T-cell (primary cell): ENCODE measurements around the gene SIL1. TPM values are rescaled to one million over a fixed set of nuclear protein-coding genes. Genes with fewer than 3 reads are reported as not detected.
"Not testable (repeated sequence)": the region's sequence is repeated elsewhere in the genome, so short reads cannot be mapped to it uniquely, and the experiment has no call there.

Source experiments
- ATAC-seq, 4 experiments: fragments of 200-7000 bp in 3 of 4; fragments of 150-1000 bp in 1 of 4; cut with Tn5 transposase; replicated peaks in 1 of 4; 1 replicate in 3 of 4; 2 replicates in 1 of 4; pipeline ENCODE4 v1.10.0; 2021; ENCODE audit warnings: moderate library complexity in 3 of 4, mild to moderate bottlenecking in 2 of 4, moderate number of reproducible peaks in 1 of 4
- CTCF ChIA-PET, 2 donors: fragments of 300-600 bp; sonication (Branson Sonifier 250); formaldehyde crosslinking; loops; one replicate each; lab custom pipeline; 2022; ENCODE audit warnings: antibody characterized with exemption in 2 of 2; lab: Charles Lee
- POLR2A ChIA-PET, 2 donors: fragments of 300-600 bp; sonication (Branson Sonifier 250); formaldehyde crosslinking; loops; one replicate each; lab custom pipeline; 2022; ENCODE audit warnings: antibody characterized with exemption in 2 of 2; lab: Charles Lee
- DNase-seq, 35 experiments: peaks; one replicate each; pipeline versions ENCODE4 v3.0.0 to v3.0.0-alpha.2; 2013 to 2023
- H3K27ac ChIP-seq: one replicate; pipeline ENCODE4 v1.5.1; 2013; ENCODE audit warnings: low read length
- H3K27me3 ChIP-seq, 2 experiments: replicated peaks in 1 of 2; 1 replicate in 1 of 2; 2 replicates in 1 of 2; pipeline versions ENCODE4 v1.6.1 to v1.7.0; 2013; ENCODE audit warnings: low read length in 1 of 2, mixed read lengths in 1 of 2; ENCODE audit not compliant: control insufficient read depth in 2 of 2, insufficient read depth in 2 of 2; ENCODE audit errors: extremely low read depth in 1 of 2
- H3K36me3 ChIP-seq, 2 donors: 1 replicate in 1 of 2; 2 replicates in 1 of 2; pipeline versions ENCODE4 v1.6.1 to v1.7.0; 2013; ENCODE audit warnings: low read length in 1 of 2; ENCODE audit not compliant: control insufficient read depth in 2 of 2, insufficient read depth in 1 of 2; ENCODE audit errors: extremely low read depth in 1 of 2
- H3K4me1 ChIP-seq, 2 experiments: 1 replicate in 1 of 2; 2 replicates in 1 of 2; pipeline versions ENCODE4 v1.6.1 to v1.7.0; 2013; ENCODE audit warnings: low read length in 2 of 2, mixed read lengths in 1 of 2; ENCODE audit not compliant: insufficient read depth in 2 of 2, control insufficient read depth in 1 of 2; ENCODE audit errors: extremely low read depth in 1 of 2
- H3K4me3 ChIP-seq, 2 donors: 1 replicate in 1 of 2; 2 replicates in 1 of 2; pipeline versions ENCODE4 v1.5.1 to v1.7.0; 2013; ENCODE audit warnings: mild to moderate bottlenecking in 2 of 2, low read length in 1 of 2, moderate library complexity in 1 of 2; ENCODE audit not compliant: control insufficient read depth in 1 of 2; ENCODE audit errors: extremely low read depth in 1 of 2
- H3K9me3 ChIP-seq: 2 replicates; pipeline ENCODE4 v1.7.0; 2013
- H3K27ac Mint-ChIP-seq, 2 donors: one replicate each; pipeline ENCODE4 v1.8.0; 2020 to 2021; ENCODE audit warnings: mild to moderate bottlenecking in 2 of 2, mixed read lengths in 2 of 2
- H3K27me3 Mint-ChIP-seq, 2 donors: one replicate each; pipeline ENCODE4 v1.8.0; 2021 to 2022; ENCODE audit warnings: mixed read lengths in 2 of 2
- H3K36me3 Mint-ChIP-seq: one replicate; pipeline ENCODE4 v1.8.0; 2021; ENCODE audit warnings: mixed read lengths
- H3K4me1 Mint-ChIP-seq, 3 donors: one replicate each; pipeline ENCODE4 v1.8.0; 2020 to 2022; ENCODE audit warnings: mixed read lengths in 3 of 3, mild to moderate bottlenecking in 1 of 3
- H3K4me3 Mint-ChIP-seq, 3 donors: one replicate each; pipeline ENCODE4 v1.8.0; 2020 to 2022; ENCODE audit warnings: mild to moderate bottlenecking in 3 of 3, mixed read lengths in 3 of 3, moderate library complexity in 3 of 3
- H3K9me3 Mint-ChIP-seq, 3 donors: one replicate each; pipeline ENCODE4 v1.8.0; 2020 to 2022; ENCODE audit warnings: mixed read lengths in 3 of 3
- WGBS: methylation state at CpG from one replicate; pipeline ENCODE4 v1.1.5; 2013; ENCODE audit warnings: missing lambda C conversion rate; ENCODE audit not compliant: insufficient coverage; 5-methylcytosine and 5-hydroxymethylcytosine counted together
- total RNA-seq, 35 experiments: library from RNA in 6 of 35; stranded (reverse) in 6 of 35; fragments of 120-200 nt in 1 of 35; gene quantifications; one replicate each; pipeline versions ENCODE4 v1.2.1 to v1.2.4 and lab custom pipeline; 2013 to 2026

The SIL1 gene
- total RNA-seq, 5 donors from 2014 or later (not counting 1 experiment from before 2014, with no cell fraction given), result 14.2 to 16.5 (median 15.8) TPM

- ChIA-PET POLR2A (no interaction called here), CTCF (no interaction called here)
- H3K27ac Mint-ChIP-seq, result no peak overlapping the region
- Histone ChIP-seq H3K27me3 (no peaks in the 10 kb centered on the region), H3K4me3 (no peak overlapping the region), H3K27ac (no peak overlapping the region), H3K36me3 (no peaks in the 10 kb centered on the region), H3K4me1 (no peaks in the 10 kb centered on the region), H3K9me3 (no peaks in the 10 kb centered on the region)
- no peaks in the 10 kb centered on the region for H3K9me3 Mint-ChIP-seq
- H3K4me3 Mint-ChIP-seq, result no peak overlapping the region
- ATAC-seq (no peak), DNase-seq (no peak)
- WGBS, result 100% methylated on average over 1 of the region's 4 CpGs
- peaks cover 24% of the 10 kb centered on the region for H3K36me3 Mint-ChIP-seq
- H3K27me3 Mint-ChIP-seq, result no peaks in the 10 kb centered on the region
- no peaks in the 10 kb centered on the region for H3K4me1 Mint-ChIP-seq
Measured at GRCh38 chr5:139061856-139062255, 136.3 kb downstream of the SIL1 start.

- Histone ChIP-seq H3K9me3 (no peaks in the 10 kb centered on the region), H3K27ac (no peak overlapping the region), H3K4me1 (no peaks in the 10 kb centered on the region), H3K27me3 (no peaks in the 10 kb centered on the region), H3K4me3 (no peak overlapping the region), H3K36me3 (no peaks in the 10 kb centered on the region)
- H3K36me3 Mint-ChIP-seq, result peaks cover 21% of the 10 kb centered on the region
- ChIA-PET CTCF (no interaction called here), POLR2A (no interaction called here)
- no peaks in the 10 kb centered on the region for H3K9me3 Mint-ChIP-seq
- DNase-seq (no peak), ATAC-seq (no peak)
- H3K27me3 Mint-ChIP-seq, result no peaks in the 10 kb centered on the region
- no peaks in the 10 kb centered on the region for H3K4me1 Mint-ChIP-seq
- WGBS, result 93% methylated on average over 4 of the region's 5 CpGs
- H3K4me3 Mint-ChIP-seq, result no peak overlapping the region
- no peak overlapping the region for H3K27ac Mint-ChIP-seq
Measured at GRCh38 chr5:139061274-139061673, 136.9 kb downstream of the SIL1 start.

- Histone ChIP-seq H3K4me3 (no peak overlapping the region), H3K36me3 (no peaks in the 10 kb centered on the region), H3K27ac (no peak overlapping the region), H3K4me1 (no peaks in the 10 kb centered on the region), H3K9me3 (no peaks in the 10 kb centered on the region), H3K27me3 (no peaks in the 10 kb centered on the region)
- ChIA-PET CTCF (no interaction called here), POLR2A (no interaction called here)
- DNase-seq (no peak), ATAC-seq (no peak)
- H3K36me3 Mint-ChIP-seq, result peaks cover 12% of the 10 kb centered on the region
- no peak overlapping the region for H3K4me3 Mint-ChIP-seq
- no peaks in the 10 kb centered on the region for H3K4me1 Mint-ChIP-seq
- H3K27me3 Mint-ChIP-seq, result no peaks in the 10 kb centered on the region
- WGBS, result no CpG with 5 or more reads among the region's 2 CpGs
- H3K27ac Mint-ChIP-seq, result no peak overlapping the region
- H3K9me3 Mint-ChIP-seq, result no peaks in the 10 kb centered on the region
Measured at GRCh38 chr5:139058121-139058520, 140.0 kb downstream of the SIL1 start.

GRCh38 chr5:139057045-139057939, 140.9 kb downstream of the SIL1 start:
- H3K9me3 Mint-ChIP-seq, H3K4me1 ChIP-seq, H3K4me3 Mint-ChIP-seq, H3K36me3 ChIP-seq, DNase-seq, CTCF ChIA-PET, H3K4me1 Mint-ChIP-seq, H3K27ac ChIP-seq, H3K27me3 ChIP-seq, POLR2A ChIA-PET, H3K4me3 ChIP-seq, H3K9me3 ChIP-seq, ATAC-seq, H3K36me3 Mint-ChIP-seq, H3K27me3 Mint-ChIP-seq, H3K27ac Mint-ChIP-seq: not testable (repeated sequence)
- WGBS, result no CpG with 5 or more reads among the region's 7 CpGs

GRCh38 chr5:139052975-139053374, 145.2 kb downstream of the SIL1 start:
- Histone ChIP-seq H3K27me3 (no peaks in the 10 kb centered on the region), H3K9me3 (no peaks in the 10 kb centered on the region), H3K27ac (no peak overlapping the region), H3K4me1 (no peaks in the 10 kb centered on the region), H3K4me3 (no peak overlapping the region), H3K36me3 (peaks cover 0 to 2% of the 10 kb centered on the region in 2 donors)
- no peaks in the 10 kb centered on the region for H3K4me1 Mint-ChIP-seq
- ATAC-seq (no peak), DNase-seq (no peak)
- H3K4me3 Mint-ChIP-seq, result no peak overlapping the region
- ChIA-PET CTCF (no interaction called here), POLR2A (no interaction called here)
- H3K36me3 Mint-ChIP-seq, result peaks cover 27% of the 10 kb centered on the region
- H3K27me3 Mint-ChIP-seq, result no peaks in the 10 kb centered on the region
- no peaks in the 10 kb centered on the region for H3K9me3 Mint-ChIP-seq
- H3K27ac Mint-ChIP-seq, result no peak overlapping the region

- DNase-seq (no peak), ATAC-seq (no peak)
- Mint-ChIP-seq H3K4me1 (no peaks in the 10 kb centered on the region), H3K36me3 (peaks cover 27% of the 10 kb centered on the region), H3K9me3 (no peaks in the 10 kb centered on the region), H3K4me3 (no peak overlapping the region), H3K27me3 (no peaks in the 10 kb centered on the region), H3K27ac (no peak overlapping the region)
- POLR2A ChIA-PET, result no interaction called here
- Histone ChIP-seq H3K9me3 (no peaks in the 10 kb centered on the region), H3K4me3 (no peak overlapping the region), H3K4me1 (no peaks in the 10 kb centered on the region), H3K27me3 (no peaks in the 10 kb centered on the region), H3K27ac (no peak overlapping the region), H3K36me3 (peaks cover 0 to 2% of the 10 kb centered on the region in 2 donors)
- CTCF ChIA-PET, result no interaction called here
- WGBS, result 82% methylated on average over 2 of the region's 3 CpGs
Measured at GRCh38 chr5:139051392-139051791, 146.8 kb downstream of the SIL1 start.
